Activated CD8-positive, alpha-beta T cell treated with anti-CD3 and anti-CD28 coated beads for 36 hours (primary cell): ENCODE data around the gene CACNA1C. TPM values are rescaled to one million over a fixed set of nuclear protein-coding genes. Genes with fewer than 3 reads are reported as not detected.

Experiments used
- ATAC-seq: fragments of 200-7000 bp; cut with Tn5 transposase; one replicate; pipeline ENCODE4 v1.10.0; 2021; ENCODE audit warnings: mild to moderate bottlenecking, moderate library complexity
- CTCF ChIA-PET: fragments of 350-600 bp; sonication (Branson Sonifier 250); formaldehyde crosslinking; loops from one replicate; lab custom pipeline; 2021; ENCODE audit warnings: antibody characterized with exemption; lab: Charles Lee
- POLR2A ChIA-PET: fragments of 350-600 bp; sonication (Branson Sonifier 250); formaldehyde crosslinking; loops from one replicate; lab custom pipeline; 2021; ENCODE audit warnings: antibody characterized with exemption; lab: Charles Lee
- DNase-seq: peaks from one replicate; pipeline ENCODE4 v3.0.0-alpha.2; 2020
- H3K27ac Mint-ChIP-seq: one replicate; pipeline ENCODE4 v1.8.0; 2021; ENCODE audit warnings: mild to moderate bottlenecking, mixed read lengths
- H3K27me3 Mint-ChIP-seq: one replicate; pipeline ENCODE4 v1.8.0; 2021; ENCODE audit warnings: mixed read lengths
- H3K36me3 Mint-ChIP-seq: one replicate; pipeline ENCODE4 v1.8.0; 2021; ENCODE audit warnings: low read depth, mixed read lengths
- H3K4me1 Mint-ChIP-seq: one replicate; pipeline ENCODE4 v1.8.0; 2021; ENCODE audit warnings: low read depth, mixed read lengths
- H3K4me3 Mint-ChIP-seq: one replicate; pipeline ENCODE4 v1.8.0; 2021; ENCODE audit warnings: mild to moderate bottlenecking, moderate library complexity, mixed read lengths
- H3K9me3 Mint-ChIP-seq: one replicate; pipeline ENCODE4 v1.8.0; 2021; ENCODE audit warnings: mixed read lengths
- CTCF ChIP-seq: fragments of 200-600 bp; IDR thresholded peaks from one replicate; pipeline ENCODE4 v1.8.0; 2022; ENCODE audit warnings: antibody characterized with exemption, mild to moderate bottlenecking
- intact Hi-C: fragments of 100-400 bp; cut with micrococcal nuclease; formaldehyde crosslinking; loops from one replicate; pipeline ENCODE4 v1.10.0; 2022
- total RNA-seq, 2 experiments: library from RNA; stranded (reverse); gene quantifications; one replicate each; pipeline ENCODE4 v1.2.3, GENCODE V29; 2021

CACNA1C gene
- total RNA-seq, 2 experiments from 2014 or later, result 0.02 to 0.05 TPM

- Mint-ChIP-seq H3K27me3 (no peaks in the 10 kb centered on the region), H3K9me3 (no peaks in the 10 kb centered on the region), H3K4me3 (no peak overlapping the region), H3K36me3 (no peaks in the 10 kb centered on the region), H3K27ac (no peak overlapping the region), H3K4me1 (no peaks in the 10 kb centered on the region)
- ChIA-PET CTCF (no interaction called here), POLR2A (no interaction called here)
- intact Hi-C loops, result no loop called here
- no peak for TF ChIP-seq CTCF
- no peak for ATAC-seq
- DNase-seq, result no peak
Observed at GRCh38 chr12:2389079-2389790, 336.4 kb downstream of the CACNA1C start.

GRCh38 chr12:2390133-2390532, 337.3 kb downstream of the CACNA1C start:
- POLR2A ChIA-PET, result no interaction called here
- CTCF ChIA-PET, result no interaction called here
- Mint-ChIP-seq H3K36me3 (no peaks in the 10 kb centered on the region), H3K9me3 (no peaks in the 10 kb centered on the region), H3K4me1 (no peaks in the 10 kb centered on the region), H3K27me3 (no peaks in the 10 kb centered on the region), H3K27ac (no peak overlapping the region), H3K4me3 (no peak overlapping the region)
- intact Hi-C loops, result no loop called here
- ATAC-seq (no peak), DNase-seq (no peak)
- no peak for TF ChIP-seq CTCF

GRCh38 chr12:2390850-2391390, 338.1 kb downstream of the CACNA1C start:
- ATAC-seq (no peak), DNase-seq (no peak)
- TF ChIP-seq CTCF, result no peak
- CTCF ChIA-PET, result no interaction called here
- Mint-ChIP-seq H3K4me1 (no peaks in the 10 kb centered on the region), H3K9me3 (no peaks in the 10 kb centered on the region), H3K4me3 (no peak overlapping the region), H3K27ac (no peak overlapping the region), H3K36me3 (no peaks in the 10 kb centered on the region), H3K27me3 (no peaks in the 10 kb centered on the region)
- intact Hi-C loops, result no loop called here
- POLR2A ChIA-PET, result no interaction called here

GRCh38 chr12:2391740-2392331, 339.0 kb downstream of the CACNA1C start:
- no peaks in the 10 kb centered on the region for H3K36me3 Mint-ChIP-seq
- no peaks in the 10 kb centered on the region for H3K4me1 Mint-ChIP-seq
- ATAC-seq, result no peak
- no peak overlapping the region for H3K27ac Mint-ChIP-seq
- ChIA-PET POLR2A (no interaction called here), CTCF (no interaction called here)
- intact Hi-C loops, result no loop called here
- no peaks in the 10 kb centered on the region for H3K27me3 Mint-ChIP-seq
- no peak for DNase-seq
- H3K4me3 Mint-ChIP-seq, result no peak overlapping the region
- H3K9me3 Mint-ChIP-seq, result no peaks in the 10 kb centered on the region
- TF ChIP-seq CTCF, result no peak

- no peak for DNase-seq
- H3K36me3 Mint-ChIP-seq, result no peaks in the 10 kb centered on the region
- H3K4me1 Mint-ChIP-seq, result no peaks in the 10 kb centered on the region
- no peaks in the 10 kb centered on the region for H3K9me3 Mint-ChIP-seq
- intact Hi-C loops, result no loop called here
- CTCF ChIA-PET, result no interaction called here
- H3K27ac Mint-ChIP-seq, result no peak overlapping the region
- ATAC-seq, result no peak
- no peak for TF ChIP-seq CTCF
- POLR2A ChIA-PET, result no interaction called here
- H3K4me3 Mint-ChIP-seq, result no peak overlapping the region
- no peaks in the 10 kb centered on the region for H3K27me3 Mint-ChIP-seq
Observed at GRCh38 chr12:2393016-2393415, 340.2 kb downstream of the CACNA1C start.
